ENCODE measurements around the gene VEGFB. TPM values are rescaled to one million over a fixed set of nuclear protein-coding genes. Genes with fewer than 3 reads are reported as not detected.

Gene VEGFB, protein sequence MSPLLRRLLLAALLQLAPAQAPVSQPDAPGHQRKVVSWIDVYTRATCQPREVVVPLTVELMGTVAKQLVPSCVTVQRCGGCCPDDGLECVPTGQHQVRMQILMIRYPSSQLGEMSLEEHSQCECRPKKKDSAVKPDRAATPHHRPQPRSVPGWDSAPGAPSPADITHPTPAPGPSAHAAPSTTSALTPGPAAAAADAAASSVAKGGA
- 10 to 100 TPM; 74.1 to 83.5 TPM for total RNA-seq

GRCh38 chr11:64233913-64234586 is at the start of gene VEGFB:
Gene VEGFB, plus strand, starts transcription at chr11:64234584. Its CDS starts 250 bp downstream, at chr11:64234834.
- Mint-ChIP-seq H3K9me3 (no peaks in the 10 kb centered on the region), H3K4me1 (peaks cover 18% of the 10 kb centered on the region)

DNA sequence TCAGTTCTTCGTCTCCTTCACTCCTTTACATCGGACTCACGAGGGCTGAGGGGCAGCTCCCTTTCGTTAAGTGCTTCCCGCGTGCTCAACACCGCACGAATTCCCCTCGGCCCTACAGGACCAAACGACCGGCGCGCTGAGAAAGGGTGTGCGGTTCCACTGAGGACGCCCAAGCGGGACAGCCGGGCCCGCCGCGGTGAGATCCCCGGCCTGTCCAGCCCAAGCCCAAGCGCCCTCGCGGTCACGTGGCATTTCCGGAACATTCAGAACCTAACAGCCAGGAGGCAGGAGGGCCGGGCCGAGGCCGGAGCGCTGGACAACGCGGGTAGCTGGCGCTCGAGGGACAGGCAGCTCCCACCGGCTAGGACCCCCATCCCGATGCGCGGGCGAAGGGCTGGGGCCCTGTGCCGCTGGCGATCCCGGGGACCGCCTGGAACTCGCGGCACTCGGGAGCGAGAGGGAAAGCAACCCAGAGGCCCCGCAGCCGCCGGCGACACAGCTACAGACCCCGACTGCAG is 49.1 kb upstream of the VEGFB start:
- no peaks in the 10 kb centered on the region for H3K27me3 Mint-ChIP-seq
- H3K27ac Mint-ChIP-seq = no peak overlapping the region
- peaks cover 5% of the 10 kb centered on the region for H3K4me1 Mint-ChIP-seq
- ATAC-seq (replicated peaks) = no peak
- H3K36me3 Mint-ChIP-seq (ENCODE audit: low read depth) = peaks cover 17% of the 10 kb centered on the region
- no peaks in the 10 kb centered on the region for H3K9me3 Mint-ChIP-seq
- H3K4me3 Mint-ChIP-seq = no peak overlapping the region

More at GRCh38 chr11:64233913-64234586, at the start of gene VEGFB:
- Mint-ChIP-seq H3K36me3 (ENCODE audit: low read depth) (peaks cover 41% of the 10 kb centered on the region), H3K27me3 (no peaks in the 10 kb centered on the region), H3K27ac (peak within 1 kb of the TSS; percentile 87), H3K4me3 (peak within 1 kb of the TSS; percentile 91)
- ATAC-seq (replicated peaks) = peak; percentile 55

DNA sequence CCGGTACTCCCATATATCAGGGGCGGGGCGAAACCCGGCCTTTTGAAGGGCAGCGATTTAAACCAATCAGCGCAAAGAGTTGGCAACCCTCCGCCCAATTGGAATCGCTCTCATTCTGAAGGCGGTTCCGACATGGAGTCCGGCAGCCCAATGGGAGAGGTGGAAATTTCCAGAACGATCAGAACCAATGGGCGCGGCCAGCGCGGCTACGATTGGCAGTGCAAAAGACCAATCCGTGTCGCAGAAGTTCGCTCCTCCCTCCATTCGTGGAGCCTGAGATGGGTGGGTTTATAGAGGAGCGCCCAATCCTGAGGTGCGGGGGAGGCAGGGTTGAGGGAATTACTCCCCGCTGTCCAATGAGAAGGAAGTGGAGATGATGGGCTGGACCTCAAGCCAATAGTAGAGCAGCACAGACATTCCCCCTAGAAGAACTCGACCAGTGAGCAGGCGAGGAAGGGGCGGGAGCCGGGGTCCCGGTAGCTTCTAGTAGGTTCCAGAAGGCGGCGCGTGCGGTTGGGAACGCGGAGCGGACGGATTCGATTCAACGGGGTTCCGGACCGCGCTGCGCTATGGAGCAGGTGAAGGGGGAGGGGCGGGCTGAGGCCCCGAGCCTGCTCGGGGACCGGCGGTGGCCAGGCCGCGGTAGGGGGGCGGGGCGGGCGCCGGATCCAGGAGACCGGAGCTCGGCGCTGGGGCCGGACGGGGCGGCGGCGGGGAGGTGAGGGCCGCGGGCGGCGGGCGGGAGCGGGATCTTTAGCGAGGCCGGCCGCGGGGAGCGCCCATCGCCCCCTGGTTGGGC is 48.5 kb upstream of the VEGFB start, which contains the start of gene STIP1:
TSS of gene STIP1 (plus strand) at position 479 of the 799 bp plus-strand sequence. CDS start at position 570, 91 bp downstream.
- H3K9me3 Mint-ChIP-seq = no peaks in the 10 kb centered on the region

DNA sequence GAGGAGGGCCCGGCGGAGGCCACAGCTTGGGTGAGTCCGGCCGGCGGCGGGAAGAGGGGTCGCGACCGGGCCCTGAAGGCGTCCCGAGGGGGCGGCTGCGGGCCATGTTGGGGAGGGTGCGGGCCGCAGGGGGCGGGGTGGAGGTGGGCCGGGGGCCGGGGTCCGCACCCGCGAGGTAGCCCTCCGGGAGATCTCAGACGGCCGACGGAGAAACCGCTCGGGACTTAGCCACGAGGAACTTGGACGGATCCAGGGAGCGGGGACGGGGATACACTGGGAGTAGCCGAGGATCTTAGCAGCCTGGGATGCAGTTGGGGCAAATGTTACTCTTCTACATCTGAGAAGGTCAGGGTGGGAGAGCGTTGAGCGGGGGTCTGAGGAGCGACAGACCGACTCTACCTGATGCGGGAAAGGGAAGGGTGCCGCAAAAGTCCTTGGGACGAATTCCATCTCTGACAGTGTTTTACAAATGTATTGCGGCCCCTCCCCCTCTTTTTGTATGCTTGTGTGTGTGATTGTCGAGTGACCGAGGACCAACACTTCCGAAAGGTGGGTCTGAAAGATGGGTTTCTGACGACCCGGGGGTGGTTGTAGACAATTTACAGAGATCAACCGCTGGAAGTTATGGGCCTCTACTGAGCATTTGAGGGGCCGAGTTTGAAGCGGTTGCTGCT is 47.8 kb upstream of the VEGFB start:
- Mint-ChIP-seq H3K27ac (no peak overlapping the region), H3K27me3 (no peaks in the 10 kb centered on the region), H3K4me3 (no peak overlapping the region), H3K4me1 (peaks cover 9% of the 10 kb centered on the region), H3K9me3 (no peaks in the 10 kb centered on the region), H3K36me3 (ENCODE audit: low read depth) (peaks cover 30% of the 10 kb centered on the region)
- no peak for ATAC-seq (replicated peaks)

More for the DNA sequence above, 48.5 kb upstream of the VEGFB start, which contains the start of gene STIP1:
- Mint-ChIP-seq H3K4me3 (no peak within 1 kb of the TSS), H3K4me1 (peaks cover 9% of the 10 kb centered on the region), H3K27ac (no peak within 1 kb of the TSS), H3K27me3 (no peaks in the 10 kb centered on the region), H3K36me3 (ENCODE audit: low read depth) (peaks cover 23% of the 10 kb centered on the region)
- ATAC-seq (replicated peaks) = peak; percentile 87

DNA sequence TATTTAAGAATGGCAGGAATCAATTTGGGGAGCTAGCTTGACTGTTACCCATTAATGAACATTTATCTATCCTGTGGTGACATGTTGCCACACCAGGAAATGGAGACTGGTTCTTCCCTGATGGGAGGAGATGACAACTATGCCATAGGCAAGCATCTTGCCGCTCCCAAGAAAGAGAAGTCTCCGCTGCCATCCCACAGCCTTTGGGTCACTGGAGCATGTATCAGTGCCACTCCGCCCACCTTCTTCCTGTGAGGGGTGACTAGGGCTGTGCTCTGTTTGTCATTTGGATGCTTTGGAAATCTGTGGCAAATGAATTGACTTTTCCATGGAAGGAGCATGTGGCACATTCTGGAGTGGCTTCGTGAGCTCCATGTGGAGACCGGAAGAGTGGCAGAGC is 42.0 kb upstream of the VEGFB start:
- Mint-ChIP-seq H3K4me1 (peaks cover 4% of the 10 kb centered on the region), H3K4me3 (no peak overlapping the region), H3K9me3 (no peaks in the 10 kb centered on the region), H3K27me3 (no peaks in the 10 kb centered on the region), H3K27ac (no peak overlapping the region), H3K36me3 (ENCODE audit: low read depth) (peaks cover 78% of the 10 kb centered on the region)
- ATAC-seq (replicated peaks) = no peak

DNA sequence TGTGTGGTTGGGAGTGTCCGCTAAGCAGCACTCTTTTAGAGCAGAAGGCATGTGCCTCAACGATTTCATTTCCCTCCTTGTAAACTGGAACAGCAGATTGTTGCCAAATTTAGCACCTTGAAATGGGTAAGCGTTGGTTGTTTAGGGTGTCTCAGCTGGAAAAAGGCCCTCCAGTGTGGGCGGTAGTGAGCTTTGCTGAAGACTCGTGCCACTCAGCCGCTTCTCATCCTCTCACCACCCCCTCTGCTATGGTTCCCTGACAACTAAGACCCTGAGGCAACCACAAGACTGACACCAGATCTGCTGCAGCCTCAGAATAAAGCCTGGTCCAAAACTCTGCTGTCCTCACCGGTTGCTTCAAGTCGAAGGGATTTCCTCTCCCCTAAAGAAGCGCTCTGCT is 37.8 kb upstream of the VEGFB start:
- Mint-ChIP-seq H3K36me3 (ENCODE audit: low read depth) (peaks cover 98% of the 10 kb centered on the region), H3K27ac (no peak overlapping the region), H3K9me3 (no peaks in the 10 kb centered on the region), H3K27me3 (no peaks in the 10 kb centered on the region), H3K4me1 (no peaks in the 10 kb centered on the region), H3K4me3 (no peak overlapping the region)
- ATAC-seq (replicated peaks) = no peak

GRCh38 chr11:64198511-64198910 is 35.9 kb upstream of the VEGFB start:
- no peak overlapping the region for H3K4me3 Mint-ChIP-seq
- H3K36me3 Mint-ChIP-seq (ENCODE audit: low read depth) = peaks cover 100% of the 10 kb centered on the region
- H3K27me3 Mint-ChIP-seq = no peaks in the 10 kb centered on the region
- no peak for ATAC-seq (replicated peaks)
- no peaks in the 10 kb centered on the region for H3K9me3 Mint-ChIP-seq
- no peak overlapping the region for H3K27ac Mint-ChIP-seq
- peaks cover 4% of the 10 kb centered on the region for H3K4me1 Mint-ChIP-seq

DNA sequence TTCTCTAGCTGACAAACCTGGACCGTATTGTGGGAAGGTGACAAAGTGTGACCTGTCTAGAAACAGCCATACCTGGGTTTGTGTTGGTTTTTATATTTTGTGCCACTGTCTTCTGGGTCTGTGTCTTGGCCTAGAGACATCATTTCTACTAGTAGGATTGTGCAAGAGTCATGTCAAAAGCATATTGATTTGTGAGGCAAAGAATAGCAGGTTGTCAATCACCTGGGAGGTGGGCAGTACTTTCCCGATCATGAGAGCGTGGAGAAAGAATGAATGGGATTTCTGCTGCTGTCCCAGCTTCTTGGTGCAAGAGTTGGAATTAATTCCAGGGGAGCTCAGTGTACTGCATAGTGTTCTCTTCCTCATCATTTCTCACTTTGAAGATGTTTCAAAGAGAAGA is 32.8 kb upstream of the VEGFB start:
- no peaks in the 10 kb centered on the region for H3K27me3 Mint-ChIP-seq
- no peaks in the 10 kb centered on the region for H3K9me3 Mint-ChIP-seq
- H3K4me3 Mint-ChIP-seq = no peak overlapping the region
- H3K4me1 Mint-ChIP-seq = peaks cover 10% of the 10 kb centered on the region
- ATAC-seq (replicated peaks) = no peak
- H3K27ac Mint-ChIP-seq = no peak overlapping the region
- H3K36me3 Mint-ChIP-seq (ENCODE audit: low read depth) = peaks cover 100% of the 10 kb centered on the region

DNA sequence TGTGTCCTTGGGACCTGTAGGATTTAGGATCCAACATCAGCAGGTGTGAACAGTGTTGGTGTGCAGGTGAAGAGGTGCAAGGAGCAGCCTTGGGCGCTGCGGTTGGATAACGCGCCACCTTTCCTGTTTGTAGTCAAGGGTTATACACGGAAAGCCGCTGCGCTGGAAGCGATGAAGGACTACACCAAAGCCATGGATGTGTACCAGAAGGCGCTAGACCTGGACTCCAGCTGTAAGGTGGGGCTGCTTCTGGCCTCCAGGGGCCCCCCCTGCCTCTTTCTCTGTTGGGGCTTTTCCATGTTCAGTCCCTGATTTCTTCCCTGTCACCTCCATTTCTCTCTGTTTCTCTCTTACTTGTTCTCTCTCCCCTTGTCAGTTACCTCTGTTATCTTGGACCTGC is 31.4 kb upstream of the VEGFB start:
- Mint-ChIP-seq H3K4me1 (peaks cover 10% of the 10 kb centered on the region), H3K27ac (no peak overlapping the region), H3K27me3 (no peaks in the 10 kb centered on the region), H3K36me3 (ENCODE audit: low read depth) (peaks cover 100% of the 10 kb centered on the region), H3K9me3 (no peaks in the 10 kb centered on the region), H3K4me3 (no peak overlapping the region)
- no peak for ATAC-seq (replicated peaks)

GRCh38 chr11:64203421-64204079 is 30.8 kb upstream of the VEGFB start:
- Mint-ChIP-seq H3K27ac (peak overlapping the region; percentile 47), H3K9me3 (no peaks in the 10 kb centered on the region), H3K36me3 (ENCODE audit: low read depth) (peaks cover 100% of the 10 kb centered on the region), H3K4me3 (peak overlapping the region; percentile 93), H3K27me3 (no peaks in the 10 kb centered on the region), H3K4me1 (peaks cover 10% of the 10 kb centered on the region)
- no peak for ATAC-seq (replicated peaks)

DNA sequence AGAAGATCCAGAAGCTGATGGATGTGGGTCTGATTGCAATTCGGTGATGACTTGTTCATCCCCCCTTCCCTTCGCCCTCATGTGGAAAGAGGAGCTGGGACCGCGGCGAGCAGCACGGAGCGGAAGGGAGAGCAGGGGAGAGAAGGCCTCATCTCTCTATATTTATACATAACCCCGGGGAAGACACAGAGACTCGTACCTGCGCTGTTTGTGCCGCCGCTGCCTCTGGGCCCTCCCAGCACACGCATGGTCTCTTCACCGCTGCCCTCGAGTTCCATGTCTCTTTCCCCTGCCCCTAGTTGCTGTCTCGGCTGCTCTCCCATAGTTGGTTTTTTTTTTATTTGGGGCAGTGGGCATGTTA is 30.3 kb upstream of the VEGFB start:
- Mint-ChIP-seq H3K4me1 (peaks cover 10% of the 10 kb centered on the region), H3K36me3 (ENCODE audit: low read depth) (peaks cover 100% of the 10 kb centered on the region), H3K27me3 (no peaks in the 10 kb centered on the region), H3K9me3 (no peaks in the 10 kb centered on the region), H3K4me3 (peak overlapping the region; percentile 93), H3K27ac (peak overlapping the region; percentile 47)
- ATAC-seq (replicated peaks) = no peak

DNA sequence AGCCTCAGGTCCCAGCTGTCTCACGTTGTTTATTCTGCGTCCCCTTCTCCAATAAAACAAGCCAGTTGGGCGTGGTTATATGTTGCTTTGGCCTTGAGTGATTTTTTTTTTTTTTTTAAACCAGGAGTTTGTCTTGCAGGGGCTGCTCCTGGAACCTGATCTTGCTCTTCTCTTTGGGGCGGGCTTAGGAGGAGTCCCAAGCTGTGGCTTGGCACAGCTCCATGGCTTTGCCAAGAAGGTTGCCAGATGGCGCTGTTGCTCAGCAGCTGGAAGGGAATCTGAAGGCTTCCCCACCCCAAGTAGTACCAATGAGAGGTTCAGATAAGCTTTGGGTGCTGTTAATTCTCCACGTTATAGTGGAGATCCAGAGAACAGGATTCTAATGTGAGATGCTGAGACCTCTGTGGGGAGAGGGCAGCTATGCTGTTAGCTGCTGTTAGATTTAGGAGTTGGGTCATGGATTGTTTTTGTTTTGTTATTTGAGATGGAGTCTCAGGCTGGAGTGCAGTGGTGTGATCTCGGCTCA is 29.9 kb upstream of the VEGFB start:
- H3K9me3 Mint-ChIP-seq = no peaks in the 10 kb centered on the region
- H3K4me1 Mint-ChIP-seq = peaks cover 10% of the 10 kb centered on the region
- peak overlapping the region; percentile 93 for H3K4me3 Mint-ChIP-seq
- H3K27ac Mint-ChIP-seq = peak overlapping the region; percentile 47
- peak; percentile 38 for ATAC-seq (replicated peaks)
- peaks cover 100% of the 10 kb centered on the region for H3K36me3 Mint-ChIP-seq (ENCODE audit: low read depth)
- no peaks in the 10 kb centered on the region for H3K27me3 Mint-ChIP-seq

DNA sequence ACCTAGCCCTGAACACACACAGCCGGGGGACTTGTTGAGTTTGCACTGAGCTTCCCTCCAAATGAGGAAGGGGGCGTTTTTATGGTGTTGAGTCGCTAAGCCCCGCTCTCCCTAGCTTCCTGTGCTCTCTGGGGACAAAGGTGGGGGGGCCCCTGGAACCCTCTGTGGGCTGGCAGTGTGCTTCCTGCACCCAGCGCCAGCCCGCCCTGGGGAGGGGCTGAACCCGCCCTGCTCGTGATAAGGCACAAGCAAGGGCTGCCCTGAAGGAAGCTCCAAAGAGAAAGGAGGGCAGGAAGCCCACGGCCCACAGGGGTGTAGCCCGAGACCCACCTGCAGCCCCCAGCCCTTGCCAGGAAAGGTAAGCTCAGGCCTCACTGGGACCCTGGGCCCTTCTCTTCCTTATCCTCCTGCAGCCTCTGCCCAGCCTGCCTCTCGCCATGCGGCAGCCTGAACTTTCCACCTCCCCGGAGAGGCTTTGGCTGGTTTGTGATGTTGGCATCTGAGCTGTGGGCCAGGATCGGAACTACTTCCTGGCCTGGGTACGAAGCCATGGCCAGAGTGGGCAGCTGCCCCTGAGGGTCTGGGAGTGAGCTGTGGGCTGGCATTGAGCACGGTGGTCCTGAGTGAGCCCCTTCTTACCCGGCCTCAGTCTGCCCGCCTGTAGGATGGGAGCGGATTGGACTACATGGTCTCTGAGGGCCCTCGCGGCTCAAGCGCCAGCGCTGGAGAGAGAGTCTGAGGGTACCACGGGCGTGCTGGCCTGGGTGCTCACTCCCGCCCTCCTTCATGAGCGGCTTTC is 27.7 kb upstream of the VEGFB start, which contains the start of gene FERMT3:
TSS of gene FERMT3 (plus strand) at position 265 of the 799 bp plus-strand sequence. CDS start 644 bp downstream, outside the sequence.
- peaks cover 100% of the 10 kb centered on the region for H3K36me3 Mint-ChIP-seq (ENCODE audit: low read depth)
- ATAC-seq (replicated peaks) = peak; percentile 63
- H3K9me3 Mint-ChIP-seq = no peaks in the 10 kb centered on the region
- H3K4me3 Mint-ChIP-seq = peak within 1 kb of the TSS; percentile 93
- H3K4me1 Mint-ChIP-seq = peaks cover 14% of the 10 kb centered on the region
- peak within 1 kb of the TSS; percentile 98 for H3K27ac Mint-ChIP-seq
- no peaks in the 10 kb centered on the region for H3K27me3 Mint-ChIP-seq
